Measurements from ENCODE around the gene DTNBP1. TPM values are rescaled to one million over a fixed set of nuclear protein-coding genes. Genes with fewer than 3 reads are reported as not detected.
A peak's percentile ranks its signal among the peaks of the same experiment; 100 is the strongest.
"Not testable (repeated sequence)": the region's sequence is repeated elsewhere in the genome, so short reads cannot be mapped to it uniquely, and the experiment has no call there.

DTNBP1 gene
- total RNA-seq, 4 donors from 2014 or later, result 5.2 to 14.7 (median 7.5) TPM

- Histone ChIP-seq H3K9me3 (no peaks in the 10 kb centered on the region), H3K36me3 (no peaks in the 10 kb centered on the region), H3K4me3 (no peak overlapping the region), H3K27me3 (peaks cover 0 to 18% (median 0%) of the 10 kb centered on the region in 4 donors), H3K4me1 (no peaks in the 10 kb centered on the region), H3K27ac (no peak overlapping the region)
- DNase-seq, result no peak
- intact Hi-C loops (cut with DNase I), result no loop called here
- no peak for TF ChIP-seq CTCF (IDR thresholded peaks at IDR 0.05)
- whole genome bisulfite sequencing, 2 donors, result 72 to 75% methylated on average over 2 of the region's 2 CpGs
Measured at GRCh38 chr6:15668918-15669317, 6.1 kb upstream of the DTNBP1 start.

- 84 to 92% methylated on average over 3 of the region's 4 CpGs for WGBS, 2 donors
- Histone ChIP-seq H3K4me1 (peaks cover 0 to 10% (median under 1%) of the 10 kb centered on the region in 3 donors), H3K27me3 (peaks cover 0 to 15% (median 0%) of the 10 kb centered on the region in 4 donors)
- H3K4me3 ChIP-seq; H3K9me3 ChIP-seq; H3K36me3 ChIP-seq; H3K27ac ChIP-seq; DNase-seq; intact Hi-C loops (cut with DNase I): not testable (repeated sequence)
Measured at GRCh38 chr6:15666896-15667295, 4.1 kb upstream of the DTNBP1 start.

- TF ChIP-seq POLR2A (IDR thresholded peaks at IDR 0.05) (no peak), CTCF (IDR thresholded peaks at IDR 0.05) (no peak)
- no peak for DNase-seq
Measured at GRCh38 chr6:15665237-15665636, 2.4 kb upstream of the DTNBP1 start.

GRCh38 chr6:15663130-15663871 is 473 bp upstream of the DTNBP1 start:
- WGBS, 2 donors, result 46 to 49% methylated on average over 18 of the region's 18 CpGs
- TF ChIP-seq POLR2A (IDR thresholded peaks at IDR 0.05), result no peak
- TF ChIP-seq CTCF (IDR thresholded peaks at IDR 0.05), result no peak

More at GRCh38 chr6:15665237-15665636, 2.4 kb upstream of the DTNBP1 start:
- H3K36me3 ChIP-seq, result no peaks in the 10 kb centered on the region
- no peaks in the 10 kb centered on the region for H3K9me3 ChIP-seq
- no peak overlapping the region for H3K27ac ChIP-seq
- intact Hi-C loops (cut with DNase I), result no loop called here
- H3K4me1 ChIP-seq, result peaks cover 4 to 21% (median 5%) of the 10 kb centered on the region in 3 donors
- H3K27me3 ChIP-seq, result peaks cover 0 to 5% (median 0%) of the 10 kb centered on the region in 4 donors
- H3K4me3 ChIP-seq, result no peak overlapping the region

GRCh38 chr6:15661853-15662325 is 939 bp downstream of the DTNBP1 start:
- peak overlapping the region; percentile 86 to 93 (median 87) for H3K27ac ChIP-seq
- H3K27me3 ChIP-seq, result no peaks in the 10 kb centered on the region
- H3K4me3 ChIP-seq, result peak overlapping the region; percentile 89 to 99 (median 90)
- DNase-seq, result no peak
- WGBS, 2 donors, result 14 to 24% methylated on average over 10 to 21 of the region's 26 CpGs
- H3K4me1 ChIP-seq, result peaks cover 4 to 21% (median 5%) of the 10 kb centered on the region in 3 donors
- H3K9me3 ChIP-seq, result no peaks in the 10 kb centered on the region
- TF ChIP-seq POLR2A (IDR thresholded peaks at IDR 0.05), result no peak
- TF ChIP-seq CTCF (IDR thresholded peaks at IDR 0.05), result no peak
- intact Hi-C loops (cut with DNase I), result no loop called here
- H3K36me3 ChIP-seq, result no peaks in the 10 kb centered on the region

More at GRCh38 chr6:15663130-15663871, 473 bp upstream of the DTNBP1 start:
- H3K36me3 ChIP-seq, result no peaks in the 10 kb centered on the region
- H3K4me3 ChIP-seq, result peak overlapping the region; percentile 89 to 99 (median 90)
- H3K27ac ChIP-seq, result peak overlapping the region in 2 of 4 donors; percentile 88 to 93
- intact Hi-C loops (cut with DNase I), result no loop called here
- H3K27me3 ChIP-seq, result no peaks in the 10 kb centered on the region
- no peak for DNase-seq
- peaks cover 4 to 21% (median 5%) of the 10 kb centered on the region in 3 donors for H3K4me1 ChIP-seq
- H3K9me3 ChIP-seq, result no peaks in the 10 kb centered on the region

All from esophagus squamous epithelium (tissue), 5 donors.